ENCODE data around the gene OTOGL.

OTOGL gene

DNA sequence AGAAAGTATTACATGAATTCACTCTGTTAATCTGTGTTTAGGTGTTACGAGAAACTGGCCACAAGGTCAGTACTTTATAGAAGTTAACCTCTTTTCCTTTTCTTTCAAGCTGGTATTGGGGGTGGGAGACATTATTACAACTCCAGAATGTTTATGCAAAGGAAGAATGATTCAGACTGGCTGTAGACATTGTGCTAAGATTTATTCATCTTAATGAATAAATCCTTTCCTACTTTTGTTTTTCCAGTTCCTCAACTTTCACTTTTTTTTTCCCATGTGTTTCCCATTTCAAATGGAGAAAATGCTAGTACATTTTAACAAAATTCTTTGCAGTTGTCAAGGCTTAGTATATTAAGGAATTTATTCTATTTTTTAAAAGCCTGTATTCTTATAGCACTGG is 1.3 kb downstream of the OTOGL start:
- no peak for TF ChIP-seq ZFX (IDR thresholded peaks at IDR 0.05; ENCODE audit: borderline replicate concordance)
- TF ChIP-seq, protein P1, sequence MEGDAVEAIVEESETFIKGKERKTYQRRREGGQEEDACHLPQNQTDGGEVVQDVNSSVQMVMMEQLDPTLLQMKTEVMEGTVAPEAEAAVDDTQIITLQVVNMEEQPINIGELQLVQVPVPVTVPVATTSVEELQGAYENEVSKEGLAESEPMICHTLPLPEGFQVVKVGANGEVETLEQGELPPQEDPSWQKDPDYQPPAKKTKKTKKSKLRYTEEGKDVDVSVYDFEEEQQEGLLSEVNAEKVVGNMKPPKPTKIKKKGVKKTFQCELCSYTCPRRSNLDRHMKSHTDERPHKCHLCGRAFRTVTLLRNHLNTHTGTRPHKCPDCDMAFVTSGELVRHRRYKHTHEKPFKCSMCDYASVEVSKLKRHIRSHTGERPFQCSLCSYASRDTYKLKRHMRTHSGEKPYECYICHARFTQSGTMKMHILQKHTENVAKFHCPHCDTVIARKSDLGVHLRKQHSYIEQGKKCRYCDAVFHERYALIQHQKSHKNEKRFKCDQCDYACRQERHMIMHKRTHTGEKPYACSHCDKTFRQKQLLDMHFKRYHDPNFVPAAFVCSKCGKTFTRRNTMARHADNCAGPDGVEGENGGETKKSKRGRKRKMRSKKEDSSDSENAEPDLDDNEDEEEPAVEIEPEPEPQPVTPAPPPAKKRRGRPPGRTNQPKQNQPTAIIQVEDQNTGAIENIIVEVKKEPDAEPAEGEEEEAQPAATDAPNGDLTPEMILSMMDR (IDR thresholded peaks at IDR 0.05) = no peak
- H3K27ac ChIP-seq = no peak overlapping the region

DNA sequence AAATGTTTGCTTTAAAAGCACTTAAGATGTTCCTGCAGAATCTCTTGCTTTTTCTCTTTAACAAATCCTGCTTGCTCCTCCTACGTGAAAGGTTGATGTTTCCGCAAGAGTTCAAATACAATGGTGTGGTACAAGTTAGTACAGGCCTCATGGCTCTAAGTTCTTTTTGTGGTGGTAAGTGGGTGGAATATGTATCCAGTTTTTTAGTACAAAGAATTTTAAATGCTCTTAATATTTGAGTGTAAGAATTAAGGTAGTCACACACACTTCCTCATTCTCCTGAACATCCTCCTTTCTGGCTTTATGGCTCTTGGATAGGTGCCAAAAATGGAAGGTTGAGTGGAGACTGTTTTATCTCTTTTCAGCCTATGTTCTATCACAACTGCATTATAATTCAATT is 1.8 kb downstream of the OTOGL start:
- H3K27ac ChIP-seq = no peak overlapping the region
- TF ChIP-seq ZFX (IDR thresholded peaks at IDR 0.05; ENCODE audit: borderline replicate concordance) = no peak
- TF ChIP-seq, protein P1 (IDR thresholded peaks at IDR 0.05) = no peak

DNA sequence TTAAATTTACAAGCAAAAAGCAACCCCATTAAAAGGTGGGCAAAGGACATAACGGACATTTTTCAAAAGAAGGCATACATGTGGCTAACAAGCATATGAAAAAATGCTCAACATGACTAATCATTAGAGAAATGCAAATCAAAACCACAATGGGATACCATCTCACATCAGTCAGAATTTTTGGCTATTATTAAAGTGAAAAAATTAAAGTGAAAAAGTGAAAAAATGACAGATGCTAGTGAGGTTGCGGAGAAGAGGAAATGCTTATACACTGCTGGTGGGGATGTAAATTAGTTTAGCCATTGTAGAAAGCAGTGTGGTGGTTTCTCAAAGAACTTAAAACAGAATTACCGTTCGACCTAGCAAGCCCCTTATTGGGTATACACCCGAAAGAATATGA is 7.9 kb downstream of the OTOGL start:
- TF ChIP-seq, protein P1 (IDR thresholded peaks at IDR 0.05) = no peak
- TF ChIP-seq ZFX (IDR thresholded peaks at IDR 0.05; ENCODE audit: borderline replicate concordance) = no peak
- no peak overlapping the region for H3K27ac ChIP-seq

DNA sequence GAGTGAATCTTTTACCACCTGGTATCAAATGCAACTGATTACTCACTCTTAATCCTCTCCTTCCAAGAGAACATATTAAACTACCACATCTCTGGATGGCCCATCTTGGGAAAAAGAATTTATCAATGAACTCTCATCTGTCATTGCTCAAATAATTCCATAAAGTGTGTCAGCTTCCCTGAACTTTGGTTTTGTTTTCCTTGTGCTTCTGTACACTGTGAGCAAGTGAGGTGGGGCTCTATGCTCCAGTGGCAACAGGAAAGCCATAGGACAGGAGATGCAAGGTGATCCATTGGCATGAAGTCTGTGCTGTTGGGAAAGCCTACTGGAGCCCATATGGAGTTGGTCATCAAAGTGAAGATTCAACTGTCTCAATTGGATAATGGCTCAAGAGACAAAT is 17.4 kb downstream of the OTOGL start:
- H3K27ac ChIP-seq = no peak overlapping the region
- no peak for TF ChIP-seq ZFX (IDR thresholded peaks at IDR 0.05; ENCODE audit: borderline replicate concordance)
- TF ChIP-seq, protein P1 (IDR thresholded peaks at IDR 0.05) = no peak

DNA sequence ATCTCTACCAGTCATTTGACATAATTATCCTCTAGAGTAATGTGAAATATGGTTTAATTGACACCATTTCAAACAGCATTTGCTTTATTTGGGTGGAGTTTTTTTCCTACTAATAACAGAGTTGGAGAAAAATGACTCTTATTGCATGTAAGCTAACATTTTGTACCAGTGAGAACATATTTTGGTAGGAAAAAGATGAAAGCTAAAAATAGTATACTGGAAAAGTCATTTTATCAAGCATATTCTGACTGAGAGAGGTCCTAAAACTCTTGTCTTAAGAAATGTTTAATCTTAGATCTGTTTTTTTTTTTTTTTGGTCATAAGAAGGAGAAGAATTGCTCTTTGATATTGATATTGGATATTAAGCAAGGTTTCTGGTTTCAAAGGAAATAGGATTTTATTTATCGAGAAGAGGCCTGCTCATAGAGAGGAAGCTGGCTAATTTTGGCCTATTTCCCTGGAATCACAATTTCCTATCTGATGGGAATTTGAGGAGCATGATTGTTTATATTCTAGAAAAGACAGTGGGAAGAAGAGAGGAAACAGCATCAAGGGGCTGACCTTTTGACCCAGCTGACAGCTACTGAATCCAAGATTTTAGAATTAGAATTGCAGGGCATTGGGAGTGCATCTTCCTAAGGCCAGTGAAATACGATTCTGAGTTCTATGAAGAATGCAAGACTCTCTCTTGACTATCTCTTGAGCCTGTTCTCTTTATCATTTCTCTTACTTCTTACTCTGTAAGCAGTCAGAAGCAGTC is 19.4 kb downstream of the OTOGL start:
- no peak overlapping the region for H3K27ac ChIP-seq

DNA sequence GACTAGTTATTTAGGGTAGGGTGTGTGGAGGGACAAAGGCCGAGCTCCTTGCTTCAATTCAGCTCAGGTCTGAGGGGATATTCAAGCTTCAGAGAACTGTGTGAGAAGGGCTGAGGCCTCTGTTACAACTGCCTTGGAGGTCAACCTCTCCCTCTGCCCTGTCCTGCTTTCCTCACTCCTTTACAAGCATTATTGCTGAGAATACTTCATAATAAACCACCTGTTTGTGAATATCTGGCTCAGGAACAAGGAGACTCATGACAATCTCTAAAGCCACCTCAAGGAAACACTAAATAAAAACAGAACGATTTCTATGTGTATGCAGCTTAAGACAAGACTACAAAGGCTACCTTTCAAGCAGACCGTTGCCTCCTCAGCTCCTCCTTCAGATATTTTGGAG is 21.7 kb downstream of the OTOGL start:
- no peak for TF ChIP-seq ZFX (IDR thresholded peaks at IDR 0.05; ENCODE audit: borderline replicate concordance)
- TF ChIP-seq, protein P1 (IDR thresholded peaks at IDR 0.05) = no peak

More for the DNA sequence above, 19.4 kb downstream of the OTOGL start:
- TF ChIP-seq ZFX (IDR thresholded peaks at IDR 0.05; ENCODE audit: borderline replicate concordance) = no peak
- TF ChIP-seq, protein P1 (IDR thresholded peaks at IDR 0.05) = no peak

DNA sequence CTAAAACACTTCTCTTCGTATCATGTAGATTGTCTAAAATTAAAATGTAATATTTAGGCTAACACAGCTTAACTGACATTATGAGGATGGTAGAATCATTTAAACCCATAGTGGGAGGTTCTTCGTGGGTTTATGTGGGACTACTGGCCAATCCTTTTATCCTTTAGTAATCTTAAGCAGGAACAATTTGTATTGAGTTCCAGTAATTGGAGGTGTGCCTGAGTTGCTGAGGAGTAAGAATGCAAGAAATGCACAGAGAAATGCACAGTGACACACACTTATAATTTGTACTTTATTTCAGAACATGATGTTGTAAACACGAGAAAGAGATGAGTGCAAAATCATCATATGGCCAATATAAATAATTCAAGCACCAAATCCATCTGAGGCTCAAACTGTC is 22.3 kb downstream of the OTOGL start:
- TF ChIP-seq, protein P1 (IDR thresholded peaks at IDR 0.05) = no peak
- no peak for TF ChIP-seq ZFX (IDR thresholded peaks at IDR 0.05; ENCODE audit: borderline replicate concordance)
- H3K27ac ChIP-seq = no peak overlapping the region

More for the DNA sequence above, 21.7 kb downstream of the OTOGL start:
- no peak overlapping the region for H3K27ac ChIP-seq
